K562 (cell line): ENCODE measurements around the gene MAP1S. TPM values are rescaled to one million over a fixed set of nuclear protein-coding genes. Genes with fewer than 3 reads are reported as not detected.

Source experiments
- E2F5 ChIP-seq: sonication (generic); formaldehyde crosslinking; IDR thresholded peaks from 2 replicates; pipeline ENCODE4 v1.8.0; 2022; ENCODE audit warnings: mild to moderate bottlenecking, missing genetic modification reagents
- REST ChIP-seq, 2 experiments: fragments of 450-650 bp; formaldehyde crosslinking in 1 of 2; IDR thresholded peaks; 2 replicates each; pipeline versions ENCODE4 v1.4.0 to v1.6.1; 2014 to 2020; ENCODE audit warnings: mild to moderate bottlenecking in 2 of 2, borderline replicate concordance in 1 of 2, low read depth in 1 of 2
- SMC3 ChIP-seq: conservative IDR thresholded peaks from 2 replicates; pipeline ENCODE4 v1.6.1; 2011; ENCODE audit warnings: low read depth, low read length, improper control_type of control experiment; ENCODE audit not compliant: insufficient read depth
- ZNF165 ChIP-seq: fragments of 250-450 bp; sonication (Bioruptor Pico); IDR thresholded peaks from 2 replicates; pipeline ENCODE4 v1.4.0; 2020; ENCODE audit warnings: borderline replicate concordance
- ZNF512 ChIP-seq: IDR thresholded peaks from 2 replicates; pipeline ENCODE4 v1.6.1; 2016; ENCODE audit warnings: missing genetic modification characterization, missing compliant biosample characterization
- polyA plus RNA-seq, 8 experiments: library from polyadenylated mRNA; depleted of rRNA in 4 of 8; stranded (reverse) in 5 of 8; unstranded in 3 of 8; fragments of >200 nt; fragmentation: Nextera tagmentation in 2 of 8; fragmentation: Illumina TruSeq in 1 of 8; extraction: Ambion mirVana in 2 of 8; extraction: Trizol in 1 of 8; gene quantifications; 2 replicates each; pipeline versions ENCODE4 v1.2.1 to v1.2.3, GENCODE V29; 2011 to 2014; ENCODE audit warnings: inconsistent platforms in 1 of 8, missing spikeins in 1 of 8
- total RNA-seq, 7 experiments: library from RNA; depleted of rRNA in 6 of 7; stranded (reverse); fragments of >200 nt in 6 of 7; fragmentation: Illumina TruSeq in 2 of 7; extraction: Trizol in 2 of 7; gene quantifications; 2 replicates each; pipeline versions ENCODE4 v1.2.1 to v1.2.3, GENCODE V29; 2011 to 2021; ENCODE audit warnings: low replicate concordance in 1 of 7

Gene MAP1S
- total and polyA plus RNA-seq, 9 of the 15 experiments (the other 6 are each of a cell fraction or from before 2014, with no cell fraction given): 2.0 to 81.0 (median 9.5) TPM

- TF ChIP-seq ZNF165 (CRISPR knock-in tag): no peak
- peak; percentile 57; the same call in 1 of the 2 replicates for TF ChIP-seq REST (IDR thresholded peaks at IDR 0.05; ENCODE audit: borderline replicate concordance)
- no peak for TF ChIP-seq REST (CRISPR knock-in tag; IDR thresholded peaks at IDR 0.05; ENCODE audit: low read depth)
- peak; percentile 50 for TF ChIP-seq ZNF512
- no peak for TF ChIP-seq E2F5 (CRISPR knock-in tag)
- peak; percentile 43 for TF ChIP-seq SMC3
These were observed 42.3 kb upstream of the MAP1S start (continued) for GRCh38 chr19:17677002-17677401.
